ENCODE results near the gene PHACTR1.

PHACTR1 gene

DNA sequence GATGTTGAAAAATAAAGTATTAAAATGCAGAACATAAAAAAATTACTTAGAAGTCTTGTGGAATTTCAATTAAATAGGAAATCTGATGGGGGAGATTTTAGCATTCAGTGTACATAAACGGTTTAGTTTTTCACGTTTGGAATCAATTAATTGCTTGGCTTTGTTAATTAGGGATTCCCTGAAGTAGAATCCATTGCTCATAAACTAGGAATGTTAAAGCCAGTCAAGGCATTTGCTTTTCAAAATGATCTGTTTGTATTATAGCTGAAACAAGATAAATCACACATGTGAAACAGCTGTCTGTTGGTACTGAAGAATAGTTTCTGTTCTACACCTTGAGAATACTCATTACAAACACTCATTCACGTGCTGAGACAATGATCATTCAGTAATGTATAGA, 313.8 kb downstream of the PHACTR1 start:
- DNase-seq (ENCODE audit: low spot score), result no peak

DNA sequence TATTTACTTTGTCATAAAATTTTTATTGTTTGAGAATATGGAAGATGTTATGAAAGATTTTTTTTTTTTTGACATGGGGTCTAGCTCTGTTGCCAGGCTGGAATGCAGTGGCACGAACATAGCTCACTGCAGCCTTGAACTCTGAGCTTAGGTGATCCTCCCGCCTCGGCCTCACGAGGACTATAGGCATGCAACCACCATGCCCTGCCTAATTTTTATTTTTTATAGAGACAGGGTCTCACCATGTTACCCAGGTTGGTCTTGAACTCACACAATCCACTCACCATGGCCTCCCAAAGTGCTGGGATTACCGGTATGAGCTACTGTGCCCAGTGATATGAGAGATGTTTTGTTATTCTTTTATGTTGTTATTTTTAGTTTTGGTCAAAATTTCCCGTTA, 316.0 kb downstream of the PHACTR1 start:
- DNase-seq (ENCODE audit: low spot score), result no peak

DNA sequence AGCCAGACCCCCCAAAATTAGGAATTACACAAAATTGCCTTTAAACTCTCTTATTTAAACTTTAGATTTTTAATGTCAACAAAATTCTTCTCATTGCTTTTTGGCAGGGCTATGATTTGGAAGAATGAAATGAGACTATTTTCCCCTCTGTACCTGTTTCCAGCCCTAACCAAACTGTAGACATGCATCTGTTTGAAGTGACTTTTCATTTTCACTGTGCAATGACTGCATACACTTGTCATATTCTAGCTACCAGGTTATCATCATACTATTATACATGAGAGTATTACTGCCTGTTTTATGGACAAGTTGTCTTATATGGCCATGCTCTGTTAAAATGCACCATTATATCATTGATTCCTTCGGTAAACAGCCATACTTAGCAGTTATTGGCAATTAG, 316.6 kb downstream of the PHACTR1 start:
- no peak for DNase-seq (ENCODE audit: low spot score)

DNA sequence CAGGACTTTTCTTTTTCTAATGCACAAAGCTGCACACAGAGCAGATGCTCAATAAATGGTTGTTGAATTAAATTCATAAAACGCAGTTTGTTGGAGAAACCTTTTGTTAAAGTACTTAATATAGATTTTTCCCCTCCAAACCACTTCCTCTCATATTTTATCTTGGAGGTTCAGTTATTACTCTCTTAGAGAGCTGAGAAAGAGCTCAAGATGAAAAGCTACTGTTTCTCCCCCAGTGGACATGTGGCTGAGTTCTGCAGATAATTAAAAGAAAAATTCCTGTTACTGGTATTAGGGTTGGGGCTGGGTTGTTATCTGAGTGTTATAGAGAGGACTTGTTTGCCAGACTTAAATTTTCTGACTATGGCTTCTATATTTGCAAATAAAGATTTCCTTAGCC, 317.7 kb downstream of the PHACTR1 start:
- no peak for DNase-seq (ENCODE audit: low spot score)

DNA sequence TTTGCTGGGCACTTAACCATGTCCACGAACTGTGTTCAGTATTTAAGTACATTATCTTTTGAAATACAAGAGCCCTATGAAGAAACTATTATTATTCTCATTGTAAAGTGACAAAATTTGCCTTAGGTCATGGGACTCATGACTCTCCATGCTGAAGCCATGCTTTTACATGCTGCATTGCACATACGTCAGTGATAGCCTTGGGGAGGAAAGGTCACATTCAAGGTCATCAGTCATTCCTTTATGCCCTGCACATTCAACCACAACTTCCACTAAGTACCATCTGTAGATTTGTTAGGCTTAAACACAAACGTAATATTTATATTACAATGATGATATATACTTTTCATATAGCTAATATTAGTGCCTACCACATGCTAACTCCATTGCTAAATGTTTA, 319.0 kb downstream of the PHACTR1 start:
- no peak for DNase-seq (ENCODE audit: low spot score)

DNA sequence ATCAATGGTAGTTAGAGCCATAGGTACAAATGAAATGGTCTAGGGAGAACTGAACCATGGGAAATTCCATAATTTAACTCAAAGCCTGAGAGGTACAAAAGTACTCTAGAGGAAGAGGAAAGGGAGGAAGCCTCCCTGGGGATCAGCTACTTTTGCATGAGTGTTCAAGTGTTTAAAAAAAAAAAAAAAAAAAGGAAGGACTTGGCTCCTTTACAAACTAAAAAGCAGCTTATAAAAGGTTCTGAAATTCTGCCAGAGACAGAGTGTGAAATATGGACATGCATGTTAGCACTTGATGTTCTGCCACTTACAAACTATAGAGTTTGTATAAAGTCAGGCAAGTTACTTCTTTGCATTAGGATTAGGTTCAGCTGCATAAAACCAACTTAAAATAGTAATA, 321.7 kb downstream of the PHACTR1 start:
- DNase-seq (ENCODE audit: low spot score), result no peak

DNA sequence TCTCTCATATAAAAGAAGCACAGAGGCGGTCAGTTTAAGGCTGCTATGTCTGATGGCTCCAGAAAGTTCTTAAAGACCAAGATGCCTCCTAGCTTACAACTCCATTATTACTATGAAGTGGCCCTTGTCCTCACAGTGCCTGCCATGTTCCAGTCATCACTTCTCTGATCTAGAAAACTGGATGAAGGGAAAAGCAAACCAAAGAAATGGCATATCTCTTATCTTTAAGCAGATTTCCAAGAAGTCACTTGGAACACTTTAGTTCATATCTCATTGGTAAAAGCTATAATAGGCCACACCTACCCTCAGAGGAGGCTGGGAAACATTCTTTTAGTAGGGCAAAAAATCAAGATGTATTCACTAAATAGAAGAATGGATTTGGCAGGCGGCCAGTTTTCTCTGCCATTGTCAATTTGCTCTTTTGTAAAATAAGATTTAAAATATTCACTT, 322.2 kb downstream of the PHACTR1 start:
- DNase-seq (ENCODE audit: low spot score), result no peak

DNA sequence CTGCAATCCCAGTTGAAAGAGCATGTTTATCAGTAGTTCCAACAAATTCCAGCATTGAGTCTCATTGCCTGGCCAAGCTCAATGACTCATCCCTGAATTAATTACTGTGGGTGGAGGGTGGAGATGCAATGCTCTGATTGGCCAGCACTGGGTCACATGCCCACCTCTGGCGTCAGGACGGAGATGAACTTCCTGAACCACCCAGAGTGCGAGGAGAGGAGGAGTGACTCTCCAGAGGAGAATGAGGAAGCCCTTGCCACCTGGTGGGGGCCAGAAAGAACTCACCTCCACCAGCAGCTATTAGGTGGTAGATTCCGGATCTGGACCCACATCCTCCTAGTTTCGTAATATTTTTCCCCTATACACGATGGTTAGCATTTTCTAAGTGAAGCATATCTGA, 327.8 kb downstream of the PHACTR1 start:
- DNase-seq (ENCODE audit: low spot score), result no peak

DNA sequence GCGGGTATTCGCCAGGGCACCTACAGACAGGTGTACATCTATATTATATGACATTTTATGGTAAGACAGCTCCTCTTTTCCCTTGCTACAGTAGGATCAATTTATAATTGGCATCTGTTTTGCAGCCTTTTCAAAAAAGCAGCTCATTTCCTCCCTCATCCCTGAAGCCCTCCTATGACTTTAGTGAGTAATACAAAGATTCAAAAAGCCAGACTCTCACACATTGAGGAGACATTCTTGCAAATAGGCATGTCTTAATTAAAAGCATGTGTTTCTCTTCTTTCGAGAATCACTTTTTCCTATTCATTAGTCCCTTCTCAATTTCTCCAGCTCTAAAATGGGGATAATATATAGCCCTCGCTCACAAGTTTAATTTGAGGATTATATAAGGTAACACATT, 328.3 kb downstream of the PHACTR1 start:
- DNase-seq (ENCODE audit: low spot score), result no peak

DNA sequence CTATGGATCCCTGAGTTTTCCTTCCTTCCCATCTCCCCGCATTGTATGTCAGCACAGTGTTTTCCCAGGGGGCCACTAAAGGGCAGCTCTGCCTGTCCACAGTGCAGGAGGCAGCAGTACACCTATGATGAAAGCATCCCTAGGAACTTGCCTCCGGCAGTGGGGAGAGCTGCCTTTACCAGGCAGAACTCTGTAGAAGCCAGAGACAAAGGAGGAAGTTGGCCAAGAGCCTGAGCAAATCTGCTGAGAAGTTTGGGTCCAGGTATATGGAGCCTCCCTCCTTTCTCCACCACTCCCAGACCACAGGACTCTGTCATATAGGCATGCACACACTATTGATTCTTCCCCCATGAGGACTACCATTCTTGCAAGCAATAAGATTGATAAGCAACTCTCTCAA, 329.1 kb downstream of the PHACTR1 start:
- DNase-seq (ENCODE audit: low spot score), result no peak

DNA sequence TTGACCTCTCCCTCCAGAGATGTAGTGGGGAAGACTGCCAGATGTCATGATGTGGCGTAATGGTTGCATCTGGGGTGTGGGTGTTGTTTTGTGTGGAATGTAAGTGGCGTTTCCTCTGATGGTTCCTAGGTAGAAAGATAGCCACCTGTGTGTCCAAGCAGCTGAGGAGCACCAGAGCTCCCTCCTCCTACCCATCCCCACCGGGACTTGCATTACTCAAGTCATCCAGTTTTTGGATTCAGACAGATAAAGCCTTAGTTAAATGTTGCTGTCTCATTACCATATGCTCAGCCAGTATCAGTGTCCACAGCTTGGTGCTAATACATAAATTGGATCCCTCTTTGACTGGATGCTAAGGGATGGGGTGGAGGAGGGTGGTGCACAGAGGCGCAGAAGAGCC, 329.5 kb downstream of the PHACTR1 start:
- DNase-seq (ENCODE audit: low spot score), result no peak

DNA sequence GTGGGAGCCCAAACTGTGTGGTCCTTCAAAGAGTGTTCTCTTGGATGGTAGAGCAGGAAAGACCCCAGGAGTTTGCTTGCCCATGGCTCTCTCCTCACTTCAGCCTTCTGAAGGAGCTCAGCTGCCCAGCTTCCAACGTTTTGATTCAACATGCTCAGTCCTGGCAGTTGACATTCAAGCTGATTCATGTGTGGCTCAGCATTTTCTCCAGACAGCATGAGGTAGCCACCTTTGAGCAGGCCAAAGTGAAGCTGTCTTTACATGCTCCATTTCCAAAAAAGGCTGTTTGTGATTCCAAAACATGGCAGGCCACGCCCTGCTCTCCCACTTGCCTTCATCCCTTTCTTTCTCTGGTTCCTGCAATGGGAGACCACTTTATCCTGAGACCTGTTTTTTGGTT, 331.5 kb downstream of the PHACTR1 start:
- no peak for DNase-seq (ENCODE audit: low spot score)

DNA sequence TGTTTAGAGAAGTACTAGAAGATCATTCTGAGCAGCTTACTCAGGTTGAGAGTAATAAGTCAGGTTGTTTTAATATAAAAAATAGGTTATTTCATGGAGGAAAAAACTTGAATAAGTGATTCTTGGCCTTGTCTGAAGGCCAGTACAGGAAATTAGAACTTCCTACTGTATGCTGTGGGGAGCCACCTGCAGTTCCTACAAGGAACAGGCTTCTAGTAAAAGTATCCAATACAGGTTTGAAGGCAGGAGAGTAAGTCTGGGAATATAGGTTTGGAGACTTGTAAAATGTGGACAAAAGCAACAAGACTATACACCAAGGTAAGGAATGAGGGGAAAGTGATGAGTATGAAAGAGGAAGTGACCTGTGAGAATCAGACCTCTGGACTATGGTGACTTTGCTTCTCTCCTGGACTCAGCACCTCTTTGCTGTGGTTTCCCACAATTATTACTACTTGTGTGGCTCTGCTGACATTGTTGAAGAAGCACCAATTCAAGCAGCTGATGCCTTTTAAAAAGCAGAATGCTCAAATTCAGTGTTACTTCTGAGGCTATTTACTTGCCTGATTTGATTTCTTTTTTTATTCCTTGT, 333.2 kb downstream of the PHACTR1 start:
- no peak for DNase-seq (ENCODE audit: low spot score)

DNA sequence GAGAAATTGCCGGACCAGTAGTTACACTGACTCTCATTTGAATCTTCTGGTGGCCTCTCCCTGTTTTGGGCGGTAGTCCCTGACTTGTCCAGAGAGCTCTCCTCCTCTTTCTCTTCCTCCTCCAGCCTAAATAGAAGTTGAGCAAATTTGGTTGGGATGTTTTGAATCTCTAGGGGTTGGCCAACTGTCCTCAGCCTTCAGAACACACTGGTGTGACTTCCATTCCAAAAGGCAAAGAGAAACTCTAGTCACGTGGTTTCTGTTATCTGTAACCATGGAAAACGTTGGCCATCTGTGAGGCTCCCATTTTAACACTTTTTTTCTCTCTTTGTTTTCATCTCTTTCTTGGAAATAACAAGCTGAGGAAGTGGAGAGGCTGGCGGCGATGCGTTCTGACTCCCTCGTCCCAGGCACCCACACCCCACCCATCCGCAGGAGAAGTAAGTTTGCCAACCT, 336.5 kb downstream of the PHACTR1 start:
- no peak for DNase-seq (ENCODE audit: low spot score)

DNA sequence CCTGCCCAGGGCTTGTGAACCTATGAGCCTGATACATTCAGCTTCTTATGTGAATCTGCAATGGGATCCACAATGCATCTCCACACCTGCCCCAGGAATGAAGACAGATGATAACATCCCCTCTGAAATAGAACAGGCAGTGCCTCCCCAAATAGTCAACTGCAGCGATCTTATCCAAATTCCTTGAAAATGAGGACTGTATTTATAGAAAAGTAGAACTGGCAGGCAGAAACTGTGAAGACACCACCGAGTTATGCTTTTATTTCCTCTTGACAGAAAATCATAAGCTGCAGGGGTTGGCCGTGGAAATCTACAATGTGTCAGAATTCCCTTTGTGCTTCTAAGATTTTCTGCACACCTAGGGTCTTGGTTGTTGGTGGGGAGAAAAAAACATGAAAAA, 341.5 kb downstream of the PHACTR1 start:
- DNase-seq (ENCODE audit: low spot score), result no peak

DNA sequence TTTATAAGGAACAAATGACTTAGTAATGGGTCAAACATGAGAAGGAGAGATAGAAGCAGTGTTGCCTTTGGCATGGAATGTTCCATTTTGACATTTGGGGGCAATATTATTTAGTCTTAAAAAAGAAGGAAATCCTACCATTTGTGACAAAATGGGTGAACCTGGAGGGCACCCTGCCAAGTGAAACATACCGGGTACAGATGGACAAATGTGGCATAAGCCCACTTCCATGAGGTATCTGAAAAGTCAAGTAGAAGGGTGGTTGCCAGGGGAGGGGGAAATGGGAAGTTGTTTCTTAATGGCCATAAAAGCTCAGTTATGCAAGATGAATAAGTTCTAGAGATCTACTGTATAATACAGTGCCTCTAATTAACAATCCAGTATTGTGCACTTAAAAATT, 342.5 kb downstream of the PHACTR1 start:
- DNase-seq (ENCODE audit: low spot score), result no peak

DNA sequence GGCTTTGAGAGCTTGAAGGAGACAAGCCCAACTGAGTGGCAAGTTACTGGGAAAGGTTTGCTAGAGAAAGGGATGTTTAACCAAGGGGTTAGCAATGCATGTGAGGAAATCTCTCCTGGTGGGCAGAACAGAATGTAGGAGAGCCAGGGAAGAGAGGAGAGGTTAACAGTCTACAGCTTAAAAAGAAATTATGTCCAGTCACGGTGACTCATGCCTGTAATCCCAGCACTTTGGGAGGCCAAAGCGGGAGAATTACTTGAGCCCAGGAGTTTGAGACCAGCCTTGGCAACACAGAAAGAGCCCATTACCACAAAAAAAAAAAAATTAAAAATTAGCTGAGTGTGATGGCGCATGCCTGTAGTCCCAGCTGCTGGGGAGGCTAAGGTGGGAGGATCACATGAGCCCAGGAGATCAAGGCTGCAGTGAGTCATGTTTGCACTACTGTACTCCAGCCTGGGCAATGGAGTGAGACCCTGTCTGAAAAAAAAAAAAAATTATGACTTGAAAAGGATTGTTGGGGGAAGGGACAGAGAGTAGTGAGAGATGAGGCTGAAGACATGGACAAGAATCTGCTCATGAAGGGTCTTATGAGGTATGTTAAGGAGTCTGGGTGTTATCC, 346.8 kb downstream of the PHACTR1 start:
- DNase-seq (ENCODE audit: low spot score), result no peak

DNA sequence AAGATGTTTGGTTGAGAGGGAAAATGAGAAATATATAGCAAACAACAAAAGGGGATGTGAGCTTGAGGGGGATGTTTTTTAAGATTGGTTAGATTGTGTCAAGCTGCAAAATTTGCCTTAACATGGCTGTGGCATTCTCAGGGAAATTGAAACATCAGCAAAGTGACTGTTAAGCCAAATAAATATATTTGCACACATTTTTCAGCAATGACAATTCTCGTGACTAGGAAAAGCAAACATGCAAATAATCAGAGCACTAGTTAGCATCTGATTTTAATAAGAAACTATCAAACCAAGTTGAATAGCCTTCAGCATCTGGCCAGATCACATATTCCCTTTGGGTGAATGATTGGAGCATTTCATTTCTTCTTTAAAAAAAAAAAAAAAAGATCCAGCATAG, 349.0 kb downstream of the PHACTR1 start:
- DNase-seq (ENCODE audit: low spot score), result no peak

DNA sequence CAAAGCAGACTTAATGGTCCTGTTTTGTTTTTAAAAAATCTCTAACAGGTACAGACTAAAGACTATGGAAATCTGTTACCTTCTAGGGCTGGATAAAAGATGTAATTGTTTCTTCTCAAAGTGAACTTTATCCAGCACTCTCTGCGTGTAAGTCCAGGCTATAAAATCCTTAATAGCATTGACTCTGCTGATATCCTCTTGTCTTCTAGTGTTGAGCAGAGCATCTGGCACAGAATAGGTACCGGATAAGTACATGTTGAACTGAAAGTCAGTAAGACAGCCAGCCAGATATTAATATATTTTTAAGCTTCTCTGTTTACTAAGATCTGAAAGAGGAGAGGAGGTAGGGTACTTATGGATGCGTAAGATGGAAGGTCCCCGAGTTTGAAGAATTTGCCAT, 349.5 kb downstream of the PHACTR1 start:
- DNase-seq (ENCODE audit: low spot score), result no peak

DNA sequence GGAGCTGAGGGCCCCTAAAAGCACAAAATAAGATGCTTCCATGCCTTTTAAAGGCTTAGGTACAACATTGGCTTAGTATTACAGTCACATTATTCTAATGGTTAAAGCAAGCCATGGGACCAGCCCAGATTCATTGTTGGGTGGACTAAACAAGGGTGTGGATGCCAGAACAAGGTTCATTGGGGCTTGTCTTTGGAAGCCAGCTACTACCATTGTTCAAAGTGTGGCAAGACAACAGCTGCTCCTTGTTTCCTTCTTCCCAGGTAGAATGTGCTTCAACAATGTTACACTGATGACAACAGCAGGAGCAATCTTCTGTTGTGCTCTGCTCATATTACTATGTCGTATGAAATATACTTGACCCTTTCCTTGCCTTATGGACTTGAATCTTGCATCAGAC, 350.3 kb downstream of the PHACTR1 start:
- DNase-seq (ENCODE audit: low spot score), result no peak

DNA sequence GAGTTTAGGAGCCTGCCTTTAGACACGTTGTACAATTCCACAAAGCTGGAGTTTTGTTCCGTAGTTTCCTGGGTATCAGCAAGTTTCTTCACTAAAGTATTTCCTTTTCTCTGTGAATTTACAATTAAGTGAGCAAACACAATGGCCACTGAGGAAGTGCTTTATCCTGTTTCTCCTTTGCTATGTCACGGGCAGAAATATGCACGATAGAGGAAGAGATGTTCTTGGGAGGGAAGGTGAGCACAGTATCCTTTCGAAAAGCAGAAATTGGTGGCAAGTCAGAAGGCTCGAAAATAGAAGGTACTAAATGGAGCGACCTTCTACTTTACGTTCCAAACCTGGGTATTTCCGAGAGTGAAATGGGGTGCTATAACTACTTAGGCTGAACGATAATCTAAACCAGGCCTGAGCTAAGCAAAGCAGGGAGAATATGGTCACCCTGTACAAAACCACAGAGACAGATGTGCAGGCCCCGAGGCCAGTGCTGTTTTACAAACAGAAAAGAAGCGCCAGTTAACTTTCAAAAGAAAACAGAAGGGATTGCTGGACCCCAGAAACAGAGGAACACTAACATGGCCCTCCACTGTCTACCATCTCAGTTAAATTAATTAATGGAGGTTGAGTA, 352.1 kb downstream of the PHACTR1 start:
- DNase-seq (ENCODE audit: low spot score), result no peak

DNA sequence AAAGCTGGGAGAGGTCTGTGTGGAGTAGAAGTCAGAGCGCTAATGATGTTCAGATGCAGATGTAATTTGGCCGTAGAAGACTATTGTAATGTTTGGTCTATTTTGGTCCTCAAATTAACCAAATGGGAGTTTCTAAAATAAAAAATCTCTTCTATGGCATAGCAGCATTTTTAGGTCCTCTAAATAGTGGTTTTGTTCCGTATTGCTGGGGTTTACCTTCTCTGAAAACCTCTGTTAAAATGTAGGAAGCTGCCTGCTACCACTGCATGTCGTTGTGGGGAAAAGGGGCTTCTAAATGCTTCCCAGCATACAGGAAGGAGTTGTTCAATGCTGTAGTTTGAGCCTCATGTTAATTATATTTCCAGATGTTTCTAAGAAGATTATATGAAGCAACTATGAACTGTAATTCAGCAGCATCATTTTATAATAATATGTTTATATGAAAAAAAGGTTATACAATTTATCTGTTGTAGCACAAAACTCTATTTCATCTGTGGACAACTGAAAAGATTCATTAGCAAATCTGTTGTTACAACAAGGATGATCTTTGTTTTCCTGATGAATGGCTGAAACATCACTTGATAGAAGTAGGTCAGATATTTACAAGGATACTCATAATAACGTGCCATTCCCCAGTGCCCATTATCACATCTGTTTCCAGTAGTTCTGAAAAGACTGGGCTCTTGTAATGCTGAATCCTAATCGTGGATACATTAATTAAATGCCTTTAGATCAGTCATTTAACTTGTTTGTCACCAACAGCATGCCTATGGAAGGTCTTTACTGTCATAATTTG, 355.2 kb downstream of the PHACTR1 start:
- DNase-seq (ENCODE audit: low spot score), result no peak
